ENCODE results near the gene SLC2A9.

DNA sequence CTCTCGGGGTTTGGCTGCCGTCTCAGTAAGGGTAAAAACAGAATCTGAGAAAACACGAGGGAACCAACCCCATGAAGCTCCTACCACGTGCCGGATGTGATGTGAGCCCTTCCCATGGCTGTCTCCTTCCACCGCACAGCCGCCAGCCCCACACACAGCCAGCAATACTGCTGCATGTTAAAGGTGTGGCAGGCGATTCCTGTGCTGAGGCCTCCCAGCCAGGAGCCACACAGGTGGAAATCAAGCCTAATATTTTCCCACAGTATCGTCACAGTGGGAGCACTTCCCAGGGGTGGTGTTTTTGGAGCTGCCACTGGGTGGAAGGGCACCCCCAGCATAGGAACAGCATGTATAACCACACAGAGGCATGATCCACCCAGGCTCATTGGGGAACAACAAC lies 77.5 kb downstream of the SLC2A9 start:
- TF ChIP-seq POLR2A (IDR thresholded peaks at IDR 0.05; ENCODE audit: low read depth) (no peak), EP300 (IDR thresholded peaks at IDR 0.05) (no peak), POLR2AphosphoS5 (IDR thresholded peaks at IDR 0.05) (no peak)
- TF ChIP-seq, protein P1, sequence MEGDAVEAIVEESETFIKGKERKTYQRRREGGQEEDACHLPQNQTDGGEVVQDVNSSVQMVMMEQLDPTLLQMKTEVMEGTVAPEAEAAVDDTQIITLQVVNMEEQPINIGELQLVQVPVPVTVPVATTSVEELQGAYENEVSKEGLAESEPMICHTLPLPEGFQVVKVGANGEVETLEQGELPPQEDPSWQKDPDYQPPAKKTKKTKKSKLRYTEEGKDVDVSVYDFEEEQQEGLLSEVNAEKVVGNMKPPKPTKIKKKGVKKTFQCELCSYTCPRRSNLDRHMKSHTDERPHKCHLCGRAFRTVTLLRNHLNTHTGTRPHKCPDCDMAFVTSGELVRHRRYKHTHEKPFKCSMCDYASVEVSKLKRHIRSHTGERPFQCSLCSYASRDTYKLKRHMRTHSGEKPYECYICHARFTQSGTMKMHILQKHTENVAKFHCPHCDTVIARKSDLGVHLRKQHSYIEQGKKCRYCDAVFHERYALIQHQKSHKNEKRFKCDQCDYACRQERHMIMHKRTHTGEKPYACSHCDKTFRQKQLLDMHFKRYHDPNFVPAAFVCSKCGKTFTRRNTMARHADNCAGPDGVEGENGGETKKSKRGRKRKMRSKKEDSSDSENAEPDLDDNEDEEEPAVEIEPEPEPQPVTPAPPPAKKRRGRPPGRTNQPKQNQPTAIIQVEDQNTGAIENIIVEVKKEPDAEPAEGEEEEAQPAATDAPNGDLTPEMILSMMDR (IDR thresholded peaks at IDR 0.05): no peak
